Gastrocnemius medialis (tissue), 4 donors: Measurements from ENCODE around the gene RICTOR.

ENCODE experiments used
- POLR2A ChIP-seq, 2 donors: fragments of 450-650 bp; IDR thresholded peaks; one replicate each; pipeline ENCODE4 v1.6.1; 2017; ENCODE audit warnings: antibody characterized with exemption in 2 of 2, mild to moderate bottlenecking in 2 of 2, moderate library complexity in 2 of 2
- TF ChIP-seq, protein P1 (sequence below), 5 experiments: fragments of 450-650 bp in 3 of 5; fragments of 200-600 bp in 2 of 5; sonication (generic) in 2 of 5; IDR thresholded peaks in 4 of 5; conservative IDR thresholded peaks in 1 of 5; 1 replicate in 4 of 5; 2 replicates in 1 of 5; pipeline ENCODE4 v1.5.1; 2016 to 2019; ENCODE audit warnings: antibody characterized with exemption in 5 of 5, mild to moderate bottlenecking in 3 of 5, moderate library complexity in 3 of 5

DNA sequence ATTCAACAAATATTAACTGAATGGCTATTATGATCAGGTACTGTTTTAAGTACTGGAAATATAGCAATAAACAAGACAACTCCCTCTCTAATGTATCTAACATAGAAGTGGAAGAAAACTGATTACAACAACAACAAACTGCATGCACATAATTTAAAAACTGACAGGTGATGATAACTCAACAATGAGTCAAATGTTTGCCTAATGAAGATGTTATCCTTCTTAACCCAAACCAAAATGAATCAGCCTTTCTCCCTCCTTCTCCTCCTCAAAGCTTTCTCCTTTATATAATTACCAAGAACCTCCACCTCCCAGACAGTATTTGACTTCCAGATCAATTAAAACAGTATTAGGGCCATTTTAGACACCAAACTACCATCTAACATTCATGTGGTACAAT is 49.3 kb downstream of the RICTOR start:
- TF ChIP-seq, protein P1, sequence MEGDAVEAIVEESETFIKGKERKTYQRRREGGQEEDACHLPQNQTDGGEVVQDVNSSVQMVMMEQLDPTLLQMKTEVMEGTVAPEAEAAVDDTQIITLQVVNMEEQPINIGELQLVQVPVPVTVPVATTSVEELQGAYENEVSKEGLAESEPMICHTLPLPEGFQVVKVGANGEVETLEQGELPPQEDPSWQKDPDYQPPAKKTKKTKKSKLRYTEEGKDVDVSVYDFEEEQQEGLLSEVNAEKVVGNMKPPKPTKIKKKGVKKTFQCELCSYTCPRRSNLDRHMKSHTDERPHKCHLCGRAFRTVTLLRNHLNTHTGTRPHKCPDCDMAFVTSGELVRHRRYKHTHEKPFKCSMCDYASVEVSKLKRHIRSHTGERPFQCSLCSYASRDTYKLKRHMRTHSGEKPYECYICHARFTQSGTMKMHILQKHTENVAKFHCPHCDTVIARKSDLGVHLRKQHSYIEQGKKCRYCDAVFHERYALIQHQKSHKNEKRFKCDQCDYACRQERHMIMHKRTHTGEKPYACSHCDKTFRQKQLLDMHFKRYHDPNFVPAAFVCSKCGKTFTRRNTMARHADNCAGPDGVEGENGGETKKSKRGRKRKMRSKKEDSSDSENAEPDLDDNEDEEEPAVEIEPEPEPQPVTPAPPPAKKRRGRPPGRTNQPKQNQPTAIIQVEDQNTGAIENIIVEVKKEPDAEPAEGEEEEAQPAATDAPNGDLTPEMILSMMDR (IDR thresholded peaks at IDR 0.05 in 4 of 5, conservative IDR thresholded peaks at IDR 0.05 in 1 of 5) = no peak
- TF ChIP-seq POLR2A (IDR thresholded peaks at IDR 0.05) = no peak
